Measurements from ENCODE around the gene PMEPA1.

PMEPA1 gene

DNA sequence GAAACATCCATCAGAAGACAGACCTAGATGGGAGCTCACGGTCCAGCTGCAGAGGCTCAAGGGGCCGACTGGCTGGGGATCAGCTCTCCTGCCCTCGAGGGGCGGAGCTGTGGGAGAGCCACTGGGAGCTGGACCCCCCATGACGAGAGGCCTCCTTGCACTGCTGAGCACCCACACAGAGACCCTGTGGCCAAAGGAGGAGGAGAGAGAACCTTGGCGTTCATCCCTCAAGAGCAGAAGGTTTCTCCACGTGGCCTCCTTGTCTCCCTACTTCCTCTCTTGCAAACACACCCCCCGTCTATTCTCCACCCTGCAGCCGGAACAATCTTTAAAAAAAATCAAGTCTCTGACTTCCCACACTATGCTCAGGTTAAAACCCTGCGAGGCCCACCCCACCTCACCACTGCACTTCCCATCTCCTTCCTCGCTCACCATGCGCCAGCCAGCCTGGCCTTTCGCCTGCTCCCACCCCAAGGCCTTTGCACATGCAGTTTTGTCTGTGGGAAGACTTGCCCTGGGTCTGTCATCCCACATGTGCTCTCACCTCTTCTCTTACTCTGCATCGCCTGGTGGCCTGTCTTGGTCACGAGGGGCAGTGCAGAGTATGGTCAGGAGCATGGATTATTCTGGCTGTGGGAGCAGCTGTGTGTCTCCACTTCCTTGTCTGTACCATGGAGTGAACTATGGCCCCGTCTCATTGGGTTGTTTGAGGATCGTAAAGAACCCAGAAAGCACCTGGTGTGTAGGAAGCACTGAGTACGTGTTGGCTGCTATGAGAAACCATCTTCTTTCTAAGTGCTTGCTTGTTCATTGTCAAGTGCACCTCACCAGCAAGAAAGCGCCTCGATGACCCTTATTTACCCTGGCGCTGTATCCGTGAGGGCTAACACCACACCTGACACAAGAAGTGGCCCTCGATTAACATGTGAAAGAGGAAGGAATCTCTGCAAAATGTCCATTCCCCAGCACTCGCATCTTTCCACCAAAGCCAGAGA is 32.9 kb downstream of the PMEPA1 start:
- DNase-seq: no peak

GRCh38 chr20:57675773-57676172 is 34.0 kb downstream of the PMEPA1 start:
- DNase-seq: no peak

DNA sequence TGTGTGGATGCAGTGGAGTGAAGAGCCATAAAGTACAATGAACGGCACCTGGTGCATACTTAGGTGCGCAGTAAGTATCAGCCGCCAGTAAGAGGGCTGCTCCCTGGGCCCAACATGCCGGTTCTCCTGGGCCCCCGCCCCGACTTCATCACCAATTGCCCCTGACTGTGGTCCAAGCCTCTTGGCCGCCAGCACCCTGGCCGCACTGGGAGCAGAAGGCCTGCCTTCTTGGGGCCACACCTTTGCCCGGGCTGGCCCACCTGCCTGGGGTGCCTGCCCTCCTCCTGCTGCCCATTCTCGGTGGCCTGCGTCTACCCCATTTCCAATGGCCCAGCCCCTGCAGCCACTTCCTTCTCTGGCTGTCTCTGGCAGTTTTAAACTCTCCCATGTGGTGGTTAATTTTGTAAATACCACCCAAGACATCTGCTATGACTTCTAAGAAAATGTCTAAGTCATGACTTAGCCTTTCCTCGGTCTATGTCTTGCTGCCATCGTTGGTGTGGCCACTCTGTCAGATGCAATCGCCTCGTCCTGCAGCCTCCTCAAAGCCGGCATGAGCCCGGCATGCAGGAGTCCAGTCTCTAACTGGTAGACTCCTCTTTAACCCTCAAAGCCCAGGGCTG is 36.8 kb downstream of the PMEPA1 start:
- no peak for DNase-seq

DNA sequence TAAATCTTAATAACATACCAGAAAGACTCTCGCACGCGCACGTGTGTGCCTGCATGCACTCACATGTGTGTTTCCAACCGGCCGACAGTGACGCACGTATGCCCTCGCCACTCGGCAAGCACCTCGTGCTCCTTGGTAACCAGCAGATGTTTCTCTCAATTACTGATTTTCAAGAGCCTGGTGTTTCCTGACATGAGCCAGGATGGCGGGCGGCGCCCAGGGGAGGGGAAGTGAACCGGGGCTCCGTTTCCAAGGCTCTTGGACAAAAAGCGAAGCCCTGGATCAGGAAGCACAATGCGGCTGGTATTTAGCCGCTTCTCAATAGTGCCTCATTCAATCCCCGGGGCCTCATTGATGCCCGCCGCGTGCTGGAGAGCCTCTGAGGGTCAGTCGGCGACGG is 37.7 kb downstream of the PMEPA1 start:
- DNase-seq: no peak

DNA sequence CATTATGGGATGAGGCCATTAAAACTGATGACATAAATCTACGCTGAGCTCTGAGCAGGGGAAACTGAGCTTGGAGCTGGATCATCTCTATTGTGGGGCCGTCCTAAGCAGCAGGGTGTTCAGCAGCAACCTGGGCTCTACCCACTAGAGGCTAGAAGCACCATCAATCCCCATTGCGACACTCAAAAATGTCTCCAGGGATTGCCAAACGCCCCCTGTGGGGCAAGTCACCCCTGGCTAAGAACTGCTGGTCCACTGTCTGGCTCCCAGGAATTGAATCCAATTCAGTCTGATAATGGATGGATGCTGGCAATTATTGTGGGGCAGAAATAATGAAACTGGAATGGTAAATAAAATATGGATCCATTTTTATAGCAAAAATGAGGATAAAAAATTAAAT is 38.2 kb downstream of the PMEPA1 start:
- DNase-seq: no peak

DNA sequence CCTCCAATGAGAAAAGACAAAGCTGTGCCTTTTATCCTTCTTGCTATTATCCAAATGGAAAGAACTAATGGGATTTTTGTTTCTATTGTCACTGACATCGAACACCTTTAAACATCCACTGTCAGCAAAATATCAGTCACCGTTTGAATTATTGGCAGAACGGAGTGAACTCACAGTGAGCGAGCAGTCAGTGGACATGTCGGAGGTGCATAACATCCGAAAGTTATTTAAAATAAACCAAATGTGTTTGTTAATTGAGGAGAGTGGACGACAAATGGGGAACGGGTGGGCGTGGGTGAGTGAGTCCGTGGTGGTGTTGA is 38.8 kb downstream of the PMEPA1 start:
- DNase-seq: no peak

GRCh38 chr20:57670288-57671071 is 39.3 kb downstream of the PMEPA1 start:
- DNase-seq: no peak

DNA sequence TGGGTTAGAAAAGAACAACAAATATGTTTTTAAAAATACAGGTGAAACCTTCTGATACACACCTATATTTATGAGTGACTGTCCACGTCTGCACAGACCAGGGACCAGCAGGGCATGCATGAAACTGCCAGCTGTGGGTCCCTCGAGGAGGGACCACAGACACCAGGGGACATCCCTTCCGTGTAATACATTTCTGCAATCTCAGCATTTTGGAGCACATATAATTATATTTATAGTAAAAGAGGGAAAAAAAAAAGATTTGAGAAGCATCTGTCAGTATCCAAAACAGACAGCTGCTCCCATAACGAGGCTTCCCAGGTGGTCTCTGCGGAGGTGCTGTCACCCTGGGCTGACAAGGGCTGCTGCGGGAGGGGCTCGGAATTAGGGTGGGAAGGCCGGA is 40.2 kb downstream of the PMEPA1 start:
- DNase-seq: no peak

DNA sequence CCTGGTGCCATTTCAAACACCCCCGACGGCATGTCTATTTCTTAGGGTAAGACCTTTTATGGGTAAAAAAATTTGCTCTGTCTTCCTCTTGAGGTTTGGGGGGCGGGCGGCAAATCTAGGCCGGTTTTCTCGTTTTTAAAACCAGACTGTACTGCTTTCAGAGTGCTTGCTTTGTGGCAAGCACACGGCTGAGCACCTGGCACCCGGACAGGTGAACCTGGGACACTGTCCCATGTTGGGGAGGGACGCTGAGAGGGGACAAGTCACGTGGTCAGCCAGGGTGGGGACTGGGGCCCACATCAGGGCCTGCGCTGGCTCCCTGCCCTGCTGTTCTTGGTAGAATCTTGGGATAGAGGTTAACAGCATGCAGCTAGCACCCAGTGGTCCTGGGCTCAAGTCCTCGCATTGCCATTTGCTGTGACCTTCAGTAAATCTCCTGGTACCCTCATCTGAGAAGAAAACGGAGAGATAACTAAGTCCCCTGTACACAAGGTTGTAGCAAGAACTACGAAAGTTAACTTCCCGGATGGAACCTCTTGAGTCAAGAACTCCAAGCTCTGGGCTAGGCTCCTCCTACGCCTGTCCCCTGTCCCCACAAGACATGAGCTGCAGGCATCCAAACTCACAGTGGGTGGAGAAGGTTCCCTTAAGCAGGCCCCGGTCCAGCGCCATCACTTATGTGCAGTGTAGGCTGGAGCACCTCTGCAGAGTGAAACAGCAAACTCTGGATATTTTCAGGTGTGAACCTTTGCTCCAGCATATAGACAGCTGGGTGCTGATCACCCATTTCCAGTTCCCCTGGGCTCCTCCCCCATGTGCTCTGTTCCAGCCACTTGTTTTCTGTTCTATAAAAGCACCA is 41.7 kb downstream of the PMEPA1 start:
- no peak for DNase-seq

DNA sequence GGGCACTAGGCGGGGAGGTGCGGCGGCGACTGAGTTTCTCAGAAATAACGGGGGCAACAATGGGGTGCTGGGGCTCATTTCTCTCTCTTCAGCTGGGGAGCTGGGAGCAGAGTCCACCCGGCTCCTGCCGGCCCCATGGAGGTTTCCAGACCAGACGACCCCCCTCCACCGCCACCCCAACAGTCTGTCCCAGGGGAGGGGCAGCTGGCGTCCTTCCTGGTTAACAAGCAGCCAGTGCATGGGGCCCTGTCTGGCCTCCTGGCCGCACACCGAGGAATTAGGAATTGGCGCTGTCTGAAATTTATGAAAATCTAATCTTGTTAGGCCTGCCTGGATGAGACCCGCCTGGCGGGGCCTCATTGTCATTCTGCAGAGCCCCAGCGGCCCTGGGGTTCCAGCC is 42.4 kb downstream of the PMEPA1 start:
- no peak for DNase-seq

- DNase-seq: no peak
These were observed 43.0 kb downstream of the PMEPA1 start for GRCh38 chr20:57666834-57667157.

DNA sequence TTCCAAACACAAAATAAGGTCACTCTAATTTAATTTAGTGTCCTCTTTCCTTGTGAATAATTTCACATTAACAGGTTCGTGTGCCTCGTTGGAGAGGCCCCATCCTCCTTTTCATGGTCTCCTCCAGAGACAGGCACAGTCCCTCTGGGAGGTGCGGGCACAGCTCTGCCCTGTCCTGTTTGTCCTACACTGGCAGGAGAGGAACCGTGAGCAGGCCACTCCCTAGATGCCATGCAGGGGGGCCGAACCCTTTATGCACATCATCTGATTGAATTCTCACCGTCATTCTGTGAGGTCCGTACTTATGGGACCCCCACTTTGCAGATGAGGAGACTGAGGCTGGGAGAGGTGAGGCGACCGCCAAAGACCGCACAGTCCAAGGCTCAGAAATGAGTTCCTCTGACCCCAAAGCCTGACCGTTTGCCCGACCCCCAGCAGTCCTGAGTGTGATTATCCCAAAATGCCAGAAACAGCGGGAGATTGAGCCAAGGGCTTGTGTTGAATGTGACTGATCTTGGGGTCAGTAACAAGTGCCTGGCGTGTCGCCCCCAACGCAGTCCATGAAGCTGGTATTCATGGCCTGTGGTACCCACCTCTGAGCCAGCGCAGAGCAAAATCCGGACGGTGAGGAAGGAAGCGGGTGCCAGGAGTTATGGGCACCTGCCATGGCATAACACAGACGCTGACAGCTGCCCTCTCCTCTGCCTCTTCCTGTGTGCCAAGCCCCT is 43.5 kb downstream of the PMEPA1 start:
- no peak for DNase-seq

DNA sequence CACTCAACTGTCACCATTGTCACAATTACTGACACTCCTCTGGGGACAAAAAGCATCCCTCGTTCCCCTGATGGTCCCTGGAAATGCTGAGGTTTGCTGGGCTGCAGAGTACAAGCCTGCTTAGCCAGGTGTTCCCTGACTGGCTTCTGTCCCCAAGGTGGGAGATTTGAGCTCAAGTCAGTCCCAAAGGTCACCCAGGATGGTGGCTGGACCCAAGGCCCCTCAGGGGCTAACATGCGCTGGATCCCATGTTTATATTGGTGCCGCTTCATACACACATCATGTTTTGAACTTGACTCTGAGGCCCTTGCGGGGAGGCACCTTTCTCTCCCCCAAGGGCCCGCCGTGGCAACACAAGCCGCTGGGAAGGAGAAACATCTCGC is 44.2 kb downstream of the PMEPA1 start:
- no peak for DNase-seq

- DNase-seq: no peak
These were observed 44.8 kb downstream of the PMEPA1 start for GRCh38 chr20:57664924-57665588.

- no peak for DNase-seq
These were observed 45.3 kb downstream of the PMEPA1 start for GRCh38 chr20:57664476-57664875.

GRCh38 chr20:57663681-57664451 is 45.9 kb downstream of the PMEPA1 start:
- DNase-seq: no peak

- DNase-seq: no peak
These were observed 46.6 kb downstream of the PMEPA1 start for GRCh38 chr20:57663241-57663640.

DNA sequence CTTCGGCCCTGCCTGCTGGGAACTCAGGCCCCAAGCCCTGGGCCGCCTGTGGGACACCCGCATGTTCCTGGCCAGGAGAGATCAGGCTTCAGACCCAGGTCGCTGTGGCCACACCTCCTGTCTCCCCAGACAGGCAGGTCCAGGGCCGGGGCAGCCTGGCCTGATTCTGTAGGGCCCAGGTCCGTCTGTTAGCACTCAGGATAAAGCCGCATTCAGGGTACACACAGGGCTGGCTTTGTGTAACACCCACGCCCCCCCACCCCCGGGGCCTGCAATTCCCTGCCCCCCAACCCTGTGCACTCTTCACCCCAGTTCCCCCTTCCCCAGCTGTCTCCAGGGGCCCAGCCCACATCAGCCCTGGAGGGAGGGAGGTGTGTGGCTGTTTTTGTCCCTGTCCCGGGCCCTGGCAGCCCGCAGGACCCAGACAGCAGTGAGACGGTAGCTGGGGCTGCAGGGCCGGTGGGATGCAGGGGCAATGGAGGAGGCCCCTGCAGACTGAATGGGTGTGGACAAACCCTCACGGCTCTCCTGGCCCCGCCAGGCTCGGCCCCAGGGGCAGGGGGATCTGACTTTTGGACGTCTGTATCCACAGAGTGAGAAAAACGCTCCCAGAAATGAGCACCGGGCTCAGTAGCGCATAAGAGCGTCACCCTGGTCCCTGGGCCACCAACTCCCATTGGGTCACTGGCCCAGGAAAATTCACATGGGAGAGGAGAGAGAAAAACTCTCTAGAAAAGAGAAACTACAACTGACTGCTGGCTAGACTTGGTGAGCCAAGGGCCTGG is 47.2 kb downstream of the PMEPA1 start:
- DNase-seq: no peak

DNA sequence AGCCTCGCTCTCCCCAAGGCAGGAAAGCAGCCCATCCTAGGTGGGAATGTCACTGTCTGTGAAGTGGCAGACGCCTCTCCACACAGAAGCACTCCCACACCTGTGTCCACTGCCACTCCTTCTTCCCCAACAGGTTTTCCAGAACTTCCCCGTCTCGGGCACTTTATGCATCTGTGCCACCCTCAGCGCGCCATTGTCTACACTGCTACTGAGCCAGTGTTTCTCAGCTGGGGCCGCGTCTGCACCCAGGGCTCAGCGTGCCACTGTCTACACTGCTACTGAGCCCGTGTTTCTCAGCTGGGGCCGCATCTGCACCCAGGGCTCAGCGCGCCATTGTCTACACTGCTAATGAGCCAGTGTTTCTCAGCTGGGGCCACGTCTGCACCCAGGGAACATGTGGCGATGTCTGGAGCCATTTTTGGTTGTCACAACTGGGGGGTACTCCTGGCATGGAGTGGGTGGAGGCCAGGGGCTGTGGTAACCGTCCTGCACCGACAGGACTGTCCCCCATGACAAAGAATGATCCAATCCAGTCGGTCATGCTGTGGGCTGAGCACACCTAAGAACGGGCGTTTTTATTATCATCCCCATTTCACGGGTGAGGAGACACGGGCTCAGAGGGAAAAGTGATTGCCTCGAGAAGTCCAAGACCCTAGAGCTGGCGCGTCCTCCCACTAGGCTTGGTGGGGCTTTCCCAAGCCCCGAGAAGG is 47.9 kb downstream of the PMEPA1 start:
- DNase-seq: no peak
